DND-41 (cell line): ENCODE results near the gene THSD7A.

Experiments used
- CTCF ChIP-seq: IDR thresholded peaks from 2 replicates; pipeline ENCODE4 v1.5.1; 2012; ENCODE audit warnings: borderline replicate concordance, low read length, moderate library complexity, mild to moderate bottlenecking; ENCODE audit not compliant: poor library complexity, severe bottlenecking; ENCODE audit errors: extremely low read depth
- EZH2 ChIP-seq: IDR thresholded peaks from 3 replicates; pipeline ENCODE4 v1.6.1; 2012; ENCODE audit warnings: borderline replicate concordance, low read depth, mild to moderate bottlenecking, moderate library complexity, low read length, inconsistent platforms; ENCODE audit not compliant: severe bottlenecking

- TF ChIP-seq CTCF: no peak
- TF ChIP-seq EZH2: no peak
Observed at GRCh38 chr7:11875635-11876034, 43.6 kb upstream of the THSD7A start.
